HEK293 (cell line): ENCODE data around the gene TNFSF13.
A peak's percentile ranks its signal among the peaks of the same experiment; 100 is the strongest.

Experiments
- CTCF ChIA-PET: fragments of 350-600 bp; formaldehyde crosslinking; extraction: SDS; loops from one replicate; lab custom pipeline; 2021; ENCODE audit warnings: antibody characterized with exemption; lab: Yijun Ruan, JAX
- POLR2A ChIA-PET: fragments of 300-600 bp; formaldehyde crosslinking; extraction: SDS; loops from one replicate; lab custom pipeline; 2020; ENCODE audit warnings: antibody characterized with exemption, inconsistent platforms; lab: Yijun Ruan, JAX
- H3K27ac ChIP-seq: fragments of 200-500 bp; sonication (Bioruptor generic); 2 replicates; pipeline ENCODE4 v1.5.1; 2014; ENCODE audit warnings: low read depth, low read length, control low read depth, inconsistent platforms; ENCODE audit errors: extremely low read depth
- H3K36me3 ChIP-seq, 2 experiments: fragments of 200-500 bp in 1 of 2; sonication (Bioruptor generic) in 1 of 2; 1 replicate in 1 of 2; 2 replicates in 1 of 2; pipeline ENCODE4 v1.5.1; 2014 to 2017; ENCODE audit warnings: inconsistent platforms in 2 of 2, low read length in 2 of 2; ENCODE audit not compliant: control insufficient read depth in 2 of 2, insufficient read depth in 1 of 2
- H3K4me1 ChIP-seq: fragments of 200-500 bp; sonication (Bioruptor generic); 2 replicates; pipeline ENCODE4 v1.5.1; 2014; ENCODE audit warnings: mild to moderate bottlenecking, low read length, inconsistent platforms; ENCODE audit not compliant: control insufficient read depth, insufficient read depth
- H3K4me3 ChIP-seq: 2 replicates; pipeline ENCODE4 v1.5.1; 2011; ENCODE audit warnings: low read depth, mild to moderate bottlenecking, control low read depth, low read length, moderate library complexity
- H3K9me3 ChIP-seq: fragments of 200-500 bp; sonication (Bioruptor generic); 2 replicates; pipeline ENCODE4 v1.5.1; 2014; ENCODE audit warnings: low read depth, low read length, inconsistent platforms; ENCODE audit not compliant: control insufficient read depth, insufficient read depth
- CTCF ChIP-seq: fragments of 450-650 bp; formaldehyde crosslinking; IDR thresholded peaks from 2 replicates; pipeline ENCODE4 v1.5.1; 2016; ENCODE audit warnings: missing biosample characterization, missing genetic modification characterization
- GLI4 ChIP-seq: fragments of 450-650 bp; formaldehyde crosslinking; IDR thresholded peaks from 2 replicates; pipeline ENCODE4 v1.5.1; 2016; ENCODE audit warnings: missing biosample characterization, missing genetic modification characterization
- PATZ1 ChIP-seq: fragments of 450-650 bp; formaldehyde crosslinking; IDR thresholded peaks from 2 replicates; pipeline ENCODE4 v1.5.1; 2016; ENCODE audit warnings: missing biosample characterization, missing genetic modification characterization
- ZBTB1 ChIP-seq: fragments of 450-650 bp; formaldehyde crosslinking; IDR thresholded peaks from 2 replicates; pipeline ENCODE4 v1.5.1; 2016; ENCODE audit warnings: missing biosample characterization, missing genetic modification characterization
- ZBTB11 ChIP-seq: fragments of 450-650 bp; formaldehyde crosslinking; conservative IDR thresholded peaks from 2 replicates; pipeline ENCODE4 v1.5.1; 2016; ENCODE audit warnings: low read depth, missing biosample characterization, missing genetic modification characterization
- ZBTB17 ChIP-seq: fragments of 450-650 bp; formaldehyde crosslinking; IDR thresholded peaks from 2 replicates; pipeline ENCODE4 v1.5.1; 2016; ENCODE audit warnings: missing biosample characterization, missing genetic modification characterization
- ZBTB26 ChIP-seq: fragments of 450-650 bp; formaldehyde crosslinking; optimal IDR thresholded peaks from 2 replicates; pipeline ENCODE3; 2016; ENCODE audit warnings: missing biosample characterization, mild to moderate bottlenecking, missing genetic modification characterization
- ZFHX2 ChIP-seq: fragments of 450-650 bp; formaldehyde crosslinking; conservative IDR thresholded peaks from 2 replicates; pipeline ENCODE4 v1.5.1; 2016; ENCODE audit warnings: missing biosample characterization, missing genetic modification characterization
- ZNF146 ChIP-seq: fragments of 450-650 bp; formaldehyde crosslinking; IDR thresholded peaks from 2 replicates; pipeline ENCODE4 v1.5.1; 2016; ENCODE audit warnings: missing biosample characterization, missing genetic modification characterization
- ZNF155 ChIP-seq: fragments of 450-650 bp; formaldehyde crosslinking; IDR thresholded peaks from 2 replicates; pipeline ENCODE4 v1.5.1; 2016; ENCODE audit warnings: missing biosample characterization, missing genetic modification characterization
- ZNF26 ChIP-seq: fragments of 450-650 bp; formaldehyde crosslinking; IDR thresholded peaks from 2 replicates; pipeline ENCODE4 v1.5.1; 2016; ENCODE audit warnings: missing biosample characterization, missing genetic modification characterization
- ZNF302 ChIP-seq: fragments of 450-650 bp; formaldehyde crosslinking; IDR thresholded peaks from 2 replicates; pipeline ENCODE4 v1.5.1; 2016; ENCODE audit warnings: missing biosample characterization, missing genetic modification characterization, low read depth
- ZNF423 ChIP-seq: fragments of 450-650 bp; formaldehyde crosslinking; IDR thresholded peaks from 2 replicates; pipeline ENCODE4 v1.5.1; 2016; ENCODE audit warnings: missing biosample characterization, missing genetic modification characterization
- ZNF514 ChIP-seq: fragments of 450-650 bp; formaldehyde crosslinking; IDR thresholded peaks from 2 replicates; pipeline ENCODE4 v1.5.1; 2016; ENCODE audit warnings: missing biosample characterization, missing genetic modification characterization
- ZNF645 ChIP-seq: fragments of 450-650 bp; formaldehyde crosslinking; IDR thresholded peaks from 2 replicates; pipeline ENCODE4; 2016; ENCODE audit warnings: missing biosample characterization, missing genetic modification characterization
- ZNF76 ChIP-seq: fragments of 450-650 bp; formaldehyde crosslinking; IDR thresholded peaks from 2 replicates; pipeline ENCODE4; 2016; ENCODE audit warnings: low read depth, missing biosample characterization, missing genetic modification characterization, borderline replicate concordance
- ZNF768 ChIP-seq: fragments of 450-650 bp; formaldehyde crosslinking; IDR thresholded peaks from 2 replicates; pipeline ENCODE4 v1.5.1; 2018; ENCODE audit warnings: missing biosample characterization, mild to moderate bottlenecking, missing genetic modification characterization
- ZNF785 ChIP-seq: fragments of 450-650 bp; formaldehyde crosslinking; IDR thresholded peaks from 2 replicates; pipeline ENCODE4 v1.5.1; 2016; ENCODE audit warnings: missing biosample characterization, missing genetic modification characterization
- ZSCAN30 ChIP-seq: fragments of 450-650 bp; IDR thresholded peaks from 2 replicates; pipeline ENCODE4 v1.5.1; 2018; ENCODE audit warnings: missing biosample characterization, mild to moderate bottlenecking, missing genetic modification characterization, moderate library complexity
- ZSCAN4 ChIP-seq: fragments of 450-650 bp; formaldehyde crosslinking; IDR thresholded peaks from 2 replicates; pipeline ENCODE4 v1.5.1; 2017; ENCODE audit warnings: missing biosample characterization, missing genetic modification characterization

Gene TNFSF13

GRCh38 chr17:7570351-7570750, 11.8 kb downstream of the TNFSF13 start:
- no peak overlapping the region for H3K4me3 ChIP-seq
- CTCF ChIA-PET = interaction anchor here (0.6 to 4.1 kb wide), 7 partner anchors 10 to 292 kb away, joined by 3 to 35 read pairs (median 4); partner anchors contain the start of genes MPDU1, SENP3, TP53 and WRAP53
- TF ChIP-seq ZNF302 (tag by site-specific recombination) (no peak), ZNF146 (tag by site-specific recombination) (no peak), ZBTB26 (tag by site-specific recombination) (no peak), ZSCAN4 (tag by site-specific recombination) (no peak), ZBTB11 (tag by site-specific recombination) (no peak), ZBTB1 (no peak), ZNF514 (tag by site-specific recombination) (no peak), ZNF423 (tag by site-specific recombination) (no peak), ZNF645 (tag by site-specific recombination) (no peak), ZNF155 (tag by site-specific recombination) (no peak), CTCF (tag by site-specific recombination) (no peak), GLI4 (tag by site-specific recombination) (no peak), ZFHX2 (no peak), ZNF785 (no peak), ZNF26 (no peak), PATZ1 (no peak), ZNF768 (no peak), ZNF76 (no peak), ZSCAN30 (tag by site-specific recombination) (no peak), ZBTB17 (tag by site-specific recombination) (no peak)
- TF ChIP-seq, all 188 proteins: peak for 0
- POLR2A ChIA-PET = interaction anchor here (1.3 to 8.2 kb wide), 6 partner anchors 9 to 166 kb away, joined by 3 to 98 read pairs (median 5); partner anchors contain the start of genes CD68, MPDU1, TMEM256 and TP53
- Histone ChIP-seq H3K4me1 (peaks cover 2% of the 10 kb centered on the region), H3K36me3 (peaks cover 61 to 80% of the 10 kb centered on the region in 2 experiments), H3K27ac (peak overlapping the region; percentile 35; the same call in 1 of the 2 replicates), H3K9me3 (no peaks in the 10 kb centered on the region)
